Measurements from ENCODE around the gene TOE1.
"Not testable (repeated sequence)": the region's sequence is repeated elsewhere in the genome, so short reads cannot be mapped to it uniquely, and the experiment has no call there.

Gene TOE1

GRCh38 chr1:45339789-45340558 is at the start of gene TOE1, which contains the start of gene MUTYH:
TSS of gene TOE1 (plus strand) at chr1:45340170. CDS start at chr1:45340253, 83 bp downstream.
TSS of gene MUTYH (minus strand) at chr1:45340440. CDS start at chr1:45334505, 5,935 bp downstream.
- peak; percentile 85 for DNase-seq (ENCODE audit: low read depth)

- DNase-seq (ENCODE audit: low read depth), result not testable (repeated sequence)
Observed at GRCh38 chr1:45291002-45291401, 49.0 kb upstream of the TOE1 start.

GRCh38 chr1:45291716-45292115 is 48.3 kb upstream of the TOE1 start:
- DNase-seq (ENCODE audit: low read depth), result no peak

- DNase-seq (ENCODE audit: low read depth), result no peak
Observed at GRCh38 chr1:45297666-45298356, 42.2 kb upstream of the TOE1 start.

GRCh38 chr1:45299296-45299695 is 40.7 kb upstream of the TOE1 start:
- DNase-seq (ENCODE audit: low read depth), result no peak

GRCh38 chr1:45299981-45300668 is 39.8 kb upstream of the TOE1 start:
- no peak for DNase-seq (ENCODE audit: low read depth)

- DNase-seq (ENCODE audit: low read depth), result no peak
Observed at GRCh38 chr1:45300669-45300997, 39.3 kb upstream of the TOE1 start.

- DNase-seq (ENCODE audit: low read depth), result no peak
Observed at GRCh38 chr1:45302505-45303150, 37.3 kb upstream of the TOE1 start.

GRCh38 chr1:45303520-45304310 is 36.3 kb upstream of the TOE1 start:
- peak; percentile 96 for DNase-seq (ENCODE audit: low read depth)

GRCh38 chr1:45304311-45305081 is 35.5 kb upstream of the TOE1 start:
- DNase-seq (ENCODE audit: low read depth), result no peak

GRCh38 chr1:45305231-45305630 is 34.7 kb upstream of the TOE1 start:
- DNase-seq (ENCODE audit: low read depth), result no peak

- no peak for DNase-seq (ENCODE audit: low read depth)
Observed at GRCh38 chr1:45306319-45306718, 33.7 kb upstream of the TOE1 start.

GRCh38 chr1:45306905-45307304 is 33.1 kb upstream of the TOE1 start:
- no peak for DNase-seq (ENCODE audit: low read depth)

GRCh38 chr1:45314266-45314665 is 25.7 kb upstream of the TOE1 start:
- no peak for DNase-seq (ENCODE audit: low read depth)

- no peak for DNase-seq (ENCODE audit: low read depth)
Observed at GRCh38 chr1:45317166-45317565, 22.8 kb upstream of the TOE1 start.

- no peak for DNase-seq (ENCODE audit: low read depth)
Observed at GRCh38 chr1:45319761-45320160, 20.2 kb upstream of the TOE1 start.

GRCh38 chr1:45321444-45321843 is 18.5 kb upstream of the TOE1 start:
- no peak for DNase-seq (ENCODE audit: low read depth)

- no peak for DNase-seq (ENCODE audit: low read depth)
Observed at GRCh38 chr1:45322486-45323040, 17.4 kb upstream of the TOE1 start.

- no peak for DNase-seq (ENCODE audit: low read depth)
Observed at GRCh38 chr1:45325851-45326506, 14.0 kb upstream of the TOE1 start.
